EH (cell line): ENCODE results near the gene NPDC1.

Source experiments
- DNase-seq: peaks from one replicate; pipeline ENCODE4 v3.0.0-alpha.2; 2015; ENCODE audit warnings: low read depth

NPDC1 gene

GRCh38 chr9:137046088-137046787 is at the start of gene NPDC1:
NPDC1 (minus strand) TSS chr9:137046177; CDS start chr9:137045989, 188 bp downstream.
- DNase-seq = peak; percentile 77

GRCh38 chr9:137089232-137089947 is 43.4 kb upstream of the NPDC1 start:
- no peak for DNase-seq

GRCh38 chr9:137088121-137088520 is 42.1 kb upstream of the NPDC1 start:
- DNase-seq = no peak

GRCh38 chr9:137087409-137087925 is 41.5 kb upstream of the NPDC1 start:
- no peak for DNase-seq

- peak; percentile 99 for DNase-seq
Observed at GRCh38 chr9:137086531-137087408, 40.8 kb upstream of the NPDC1 start, which contains the start of gene MAN1B1. MAN1B1 (plus strand) TSS chr9:137086985; CDS start chr9:137087000, 15 bp downstream.

- DNase-seq = peak; percentile 81
Observed at GRCh38 chr9:137085920-137086530, 40.0 kb upstream of the NPDC1 start.

GRCh38 chr9:137084526-137084925 is 38.5 kb upstream of the NPDC1 start:
- DNase-seq = no peak

GRCh38 chr9:137083394-137084004 is 37.5 kb upstream of the NPDC1 start:
- peak; percentile 98 for DNase-seq

GRCh38 chr9:137082925-137083290 is 36.9 kb upstream of the NPDC1 start:
- DNase-seq = no peak

- no peak for DNase-seq
Observed at GRCh38 chr9:137082222-137082924, 36.4 kb upstream of the NPDC1 start.

- DNase-seq = no peak
Observed at GRCh38 chr9:137080260-137081122, 34.5 kb upstream of the NPDC1 start.

GRCh38 chr9:137079401-137079787 is 33.4 kb upstream of the NPDC1 start:
- no peak for DNase-seq

- no peak for DNase-seq
Observed at GRCh38 chr9:137078701-137079400, 32.9 kb upstream of the NPDC1 start.

GRCh38 chr9:137077758-137078693 is 32.0 kb upstream of the NPDC1 start:
- DNase-seq = peak; percentile 34

- DNase-seq = peak; percentile 69
Observed at GRCh38 chr9:137077010-137077747, 31.2 kb upstream of the NPDC1 start, which contains the start of gene UAP1L1. UAP1L1 (plus strand) TSS chr9:137077517; CDS start chr9:137077533, 16 bp downstream.

GRCh38 chr9:137076636-137077009 is 30.6 kb upstream of the NPDC1 start:
- DNase-seq = no peak

- DNase-seq = no peak
Observed at GRCh38 chr9:137075275-137075775, 29.3 kb upstream of the NPDC1 start.
